Activated T-cell treated with anti-CD3 and anti-CD28 coated beads, Interleukin-2, amount 50 U/mL, for 48 hours (primary cell): ENCODE measurements around the gene SLC28A1.
A peak's percentile ranks its signal among the peaks of the same experiment; 100 is the strongest.
"Not testable (repeated sequence)": the region's sequence is repeated elsewhere in the genome, so short reads cannot be mapped to it uniquely, and the experiment has no call there.

Experiments used
- DNase-seq, 2 experiments: peaks; one replicate each; pipeline ENCODE4 v3.0.0-alpha.2; 2020

Gene SLC28A1

GRCh38 chr15:84973492-84974460 is 89.3 kb downstream of the SLC28A1 start:
- DNase-seq = no peak

GRCh38 chr15:84975871-84976351 is 91.4 kb downstream of the SLC28A1 start:
- no peak for DNase-seq

DNA sequence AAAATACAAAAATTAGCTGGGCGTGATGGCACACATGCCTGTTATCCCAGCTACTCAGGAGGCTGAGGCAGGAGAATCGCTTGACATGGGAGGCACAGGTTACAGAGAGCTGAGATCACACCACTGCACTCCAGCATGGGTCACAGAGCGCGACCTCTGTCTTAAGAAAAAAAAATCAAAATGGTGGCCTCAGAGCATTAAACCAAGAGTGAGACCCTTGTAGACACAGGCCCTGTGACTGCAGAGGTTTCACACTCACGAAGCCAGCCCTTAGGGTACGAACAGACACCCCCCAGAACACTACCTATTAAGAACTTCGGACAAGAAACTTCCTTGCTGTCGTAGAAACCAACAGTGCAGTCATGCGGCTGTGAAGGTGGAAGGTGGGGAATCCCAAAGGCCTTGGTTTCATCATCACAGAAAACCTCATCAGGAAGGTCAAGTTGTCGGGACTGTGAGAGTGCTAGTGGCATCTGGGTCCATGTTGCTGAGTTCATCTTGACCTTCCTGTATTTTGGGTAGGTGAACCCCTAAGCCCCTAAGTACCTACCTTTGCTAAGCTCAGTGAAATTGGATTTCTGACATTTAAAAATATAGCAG is 92.4 kb downstream of the SLC28A1 start:
- no peak for DNase-seq

DNA sequence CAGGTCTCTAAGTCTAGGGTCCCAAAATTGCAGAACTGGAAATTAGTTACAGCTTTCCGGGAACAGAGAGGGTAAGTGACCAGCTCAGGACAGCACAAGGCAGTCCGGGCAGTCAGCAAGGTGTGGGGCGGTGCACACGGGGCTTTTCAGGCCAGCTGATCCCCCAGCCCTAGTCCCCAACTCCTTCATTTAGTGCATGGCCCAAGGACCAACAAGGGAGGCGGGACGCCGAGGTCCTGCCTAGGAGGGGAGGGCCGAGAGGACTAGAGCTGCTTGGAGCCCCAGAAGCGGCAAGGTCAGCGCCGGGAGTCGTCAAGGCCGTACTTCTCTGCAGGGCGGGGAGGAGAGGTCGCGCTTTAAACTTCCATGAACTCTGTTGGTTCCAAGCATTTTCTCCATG is 95.2 kb downstream of the SLC28A1 start:
- DNase-seq = no peak

DNA sequence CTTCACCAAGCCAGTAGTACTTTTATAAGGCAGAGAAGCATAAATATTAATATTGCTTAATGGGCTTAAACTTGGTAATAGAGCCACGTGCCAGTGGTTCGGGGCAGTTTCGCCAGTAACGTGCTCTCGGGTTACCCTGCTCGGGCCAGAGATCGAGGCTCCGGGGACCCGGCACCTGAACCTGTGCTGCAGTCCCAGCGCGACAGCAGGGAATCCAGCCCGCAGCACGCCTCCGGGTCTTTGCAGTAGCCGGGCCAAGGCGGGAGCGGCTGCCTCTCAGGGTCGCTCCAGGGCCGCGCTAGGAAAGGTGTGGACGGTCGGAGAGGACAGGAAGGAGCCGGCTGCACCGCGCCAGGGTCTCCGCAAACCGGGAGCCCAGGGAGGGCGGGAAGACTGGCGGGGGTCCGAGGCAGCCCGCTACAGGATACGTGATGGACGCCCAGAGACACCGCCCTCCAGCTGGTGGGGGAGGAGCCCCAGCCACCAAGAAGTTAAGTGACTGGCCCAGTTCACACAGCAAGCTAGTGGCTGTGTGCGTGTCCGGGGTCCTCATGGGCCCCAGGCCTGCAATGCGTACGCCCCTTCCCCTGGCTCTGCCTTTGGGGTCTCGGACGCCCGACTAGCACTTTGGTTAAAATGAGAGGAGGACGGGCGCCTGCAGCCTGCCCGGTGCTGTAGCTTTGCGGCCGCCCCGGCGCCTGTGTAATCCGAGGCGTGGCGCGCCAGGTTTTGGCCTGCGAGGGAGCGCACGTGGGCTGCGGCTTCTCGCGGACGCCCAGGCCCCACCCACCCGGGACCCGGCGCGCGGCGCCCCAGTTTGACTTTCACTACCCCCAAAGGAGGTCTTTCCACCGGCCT is 96.0 kb downstream of the SLC28A1 start:
- peak; percentile 93 for DNase-seq

DNA sequence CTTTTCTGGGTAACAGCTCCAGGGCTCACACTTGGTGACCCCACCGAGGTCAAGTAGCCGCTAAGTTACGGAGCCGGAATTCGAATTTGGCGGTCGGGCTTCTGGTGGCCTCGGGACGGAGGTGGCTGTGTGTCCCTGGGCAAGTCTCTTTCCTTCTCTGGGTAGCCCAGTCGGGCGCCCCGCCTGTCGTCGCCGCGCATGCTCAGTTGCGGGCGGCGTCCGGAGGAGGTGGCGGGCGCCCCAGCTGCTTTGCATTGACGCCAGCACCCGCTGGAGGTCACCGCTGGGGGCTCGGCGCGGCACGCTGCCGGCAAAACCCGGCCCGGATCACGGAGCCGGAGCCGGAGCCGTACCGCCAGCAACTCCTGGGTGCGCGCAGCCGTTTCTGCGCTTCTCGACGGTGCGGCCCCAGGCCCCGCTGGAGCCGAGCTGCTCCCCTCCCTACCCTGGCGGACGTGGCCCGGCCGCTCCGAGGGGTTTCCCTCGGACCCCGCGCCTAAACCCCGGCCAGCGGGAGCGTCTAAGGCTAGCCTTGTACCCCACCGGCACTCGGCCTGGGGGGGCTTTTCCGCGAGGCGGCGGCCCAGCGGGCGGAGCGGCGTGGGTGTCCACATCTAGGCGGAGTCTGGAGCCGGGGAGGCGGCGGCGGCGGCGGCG is 96.7 kb downstream of the SLC28A1 start:
- DNase-seq = peak; percentile 96 to 98

GRCh38 chr15:84981711-84982300 is 97.3 kb downstream of the SLC28A1 start, which contains the start of gene PDE8A:
Gene PDE8A (plus strand): TSS chr15:84981856. CDS start chr15:84982163, 307 bp downstream.
- no peak for DNase-seq

DNA sequence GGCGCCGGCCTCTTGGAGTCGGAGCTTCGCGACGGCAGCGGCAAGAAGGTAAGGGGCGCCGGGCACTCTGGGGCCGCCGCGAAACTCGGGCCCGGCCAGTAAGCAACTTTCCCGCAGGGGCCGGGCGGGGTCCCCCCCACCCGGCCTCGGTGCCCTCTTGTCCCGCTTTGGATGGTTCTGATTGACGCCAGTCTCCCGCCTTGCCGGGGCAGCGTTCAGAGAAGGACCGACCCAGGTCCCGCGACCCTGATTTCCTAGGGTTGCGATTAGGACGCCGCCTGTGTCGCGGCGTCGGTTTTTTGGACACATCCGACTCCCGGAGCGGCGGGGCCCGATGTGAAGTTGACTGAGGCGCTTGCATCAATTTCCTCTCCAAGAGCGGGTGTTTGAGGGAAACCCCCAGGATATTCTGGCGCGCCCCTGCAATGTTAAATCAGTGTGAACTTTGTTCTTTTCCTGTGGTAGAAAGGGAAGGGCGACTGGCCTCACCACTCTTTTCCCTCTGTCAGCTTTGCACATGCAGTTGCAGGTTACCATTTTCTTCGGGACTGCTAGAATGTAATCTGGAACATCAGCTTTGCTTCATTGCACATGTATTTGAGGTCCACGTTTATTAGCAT is 97.9 kb downstream of the SLC28A1 start:
- peak; percentile 66 to 71 for DNase-seq

GRCh38 chr15:84983294-84983693 is 98.8 kb downstream of the SLC28A1 start:
- no peak for DNase-seq

- no peak for DNase-seq
These were observed 99.2 kb downstream of the SLC28A1 start for GRCh38 chr15:84983711-84984110.

DNA sequence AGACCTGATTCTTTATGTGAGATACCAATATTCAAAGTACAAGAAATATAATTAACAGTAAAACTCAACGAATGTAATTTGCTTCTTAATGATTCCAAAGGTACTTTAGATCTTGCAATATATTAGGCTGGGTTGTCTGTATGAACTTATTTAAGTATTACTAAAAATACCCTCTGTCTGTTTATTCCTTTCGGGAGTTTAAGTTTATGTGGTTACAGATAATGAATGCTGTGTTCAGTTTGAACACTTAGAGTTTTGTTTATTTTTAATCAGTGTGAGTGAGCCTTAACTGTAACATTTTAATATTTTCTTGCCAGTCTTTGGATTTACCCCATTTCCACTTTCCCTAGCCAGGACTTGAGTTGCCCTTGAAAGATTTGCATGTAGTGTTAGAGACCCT is 100.7 kb downstream of the SLC28A1 start:
- DNase-seq = no peak

DNA sequence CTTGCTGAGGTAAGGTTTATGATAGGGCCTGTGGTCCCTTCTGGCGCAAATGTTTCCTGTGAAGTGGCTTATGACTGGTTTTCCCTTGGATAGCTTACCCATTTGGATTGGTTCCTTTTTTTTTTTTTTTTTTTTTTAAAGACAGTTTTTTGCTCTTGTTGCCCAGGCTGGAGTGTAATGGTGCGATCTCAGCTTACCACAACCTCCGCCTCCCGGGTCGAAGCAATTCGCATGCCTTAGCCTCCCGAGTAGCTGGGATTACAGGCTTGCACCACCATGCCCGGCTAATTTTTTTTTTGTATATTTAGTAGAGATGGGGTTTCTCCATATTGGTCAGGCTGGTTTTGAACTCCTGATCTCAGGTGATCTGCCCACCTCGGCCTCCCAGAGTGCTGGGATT is 102.9 kb downstream of the SLC28A1 start:
- not testable (repeated sequence) for DNase-seq

- no peak for DNase-seq
These were observed 103.6 kb downstream of the SLC28A1 start for GRCh38 chr15:84987949-84988624.

DNA sequence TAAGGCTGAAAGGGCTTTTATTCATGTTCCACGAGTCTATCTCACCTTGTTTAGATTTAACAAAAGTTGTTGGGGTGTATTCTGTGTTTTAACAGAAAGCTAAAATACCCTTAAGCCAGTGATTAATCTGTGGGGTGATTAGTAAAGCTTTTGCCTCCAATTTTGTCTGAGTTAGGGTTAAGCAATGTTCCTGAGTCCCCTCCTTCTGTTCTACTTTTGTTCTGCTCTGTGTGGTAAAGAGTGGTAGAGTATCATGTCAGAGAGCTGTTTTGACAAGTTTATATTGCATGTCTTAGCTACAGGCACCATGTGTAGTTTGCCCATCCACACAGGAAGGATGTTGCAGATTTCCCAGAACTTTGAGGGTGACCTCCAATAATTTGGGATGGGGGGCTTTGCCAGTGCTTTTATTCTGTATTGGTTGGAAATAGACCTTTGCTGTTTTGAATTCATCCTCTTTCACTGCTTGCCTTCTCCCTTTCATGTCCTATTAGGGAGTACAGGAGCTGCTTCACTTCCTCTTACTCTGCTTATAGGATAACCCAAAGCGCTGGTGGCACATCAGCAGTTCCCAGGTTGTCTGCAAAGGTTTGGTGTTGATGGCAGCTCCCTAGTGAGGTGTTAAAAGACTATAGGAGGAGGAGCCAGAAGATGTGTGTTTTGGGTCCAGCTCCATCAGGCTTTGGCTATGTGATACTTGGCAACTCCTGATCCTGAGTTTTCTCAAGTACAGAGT is 104.6 kb downstream of the SLC28A1 start:
- DNase-seq = no peak

GRCh38 chr15:84990507-84990906 is 106.0 kb downstream of the SLC28A1 start:
- no peak for DNase-seq

GRCh38 chr15:84991014-84991712 is 106.7 kb downstream of the SLC28A1 start:
- no peak for DNase-seq

DNA sequence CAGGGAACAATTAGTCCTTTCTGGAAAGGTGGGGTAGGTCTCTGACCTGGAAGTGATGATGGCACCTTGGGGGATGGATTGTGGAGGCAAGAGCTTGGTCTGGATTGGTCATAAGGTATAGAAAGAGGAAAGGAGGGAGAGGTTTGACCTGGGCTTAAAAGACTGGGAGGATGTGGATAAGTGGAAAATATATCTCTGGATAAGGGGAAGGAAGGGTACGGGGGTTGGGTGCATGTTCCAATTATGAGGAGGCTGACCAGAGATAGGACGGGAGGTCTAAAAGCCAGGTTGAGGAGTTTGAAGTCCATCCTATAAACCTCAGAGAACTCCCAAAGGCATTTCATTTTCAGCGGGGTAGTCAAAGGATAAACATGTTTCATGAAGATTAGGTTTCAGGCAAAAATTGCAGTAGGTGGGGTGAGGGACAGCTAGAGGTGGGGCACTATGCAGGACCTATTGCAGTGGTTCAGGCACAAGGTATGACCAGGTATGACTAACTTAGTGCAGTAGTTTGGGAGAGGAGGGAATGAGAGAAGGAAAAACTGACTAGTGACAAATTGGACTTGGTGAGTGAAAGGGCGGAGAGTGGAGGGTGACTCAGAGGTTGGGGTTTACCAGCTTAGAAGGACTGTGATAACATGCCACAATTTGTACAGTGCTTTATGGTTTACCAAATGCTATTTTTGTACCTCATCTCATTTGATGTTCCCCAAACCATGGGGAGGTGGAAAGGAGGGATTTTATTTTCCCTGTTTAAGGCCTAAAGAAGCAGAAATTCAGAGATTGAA is 107.9 kb downstream of the SLC28A1 start:
- DNase-seq = peak; percentile 46 to 57
